Measurements from ENCODE around the gene MZB1.
"Not testable (repeated sequence)": the region's sequence is repeated elsewhere in the genome, so short reads cannot be mapped to it uniquely, and the experiment has no call there.

MZB1 gene

GRCh38 chr5:139391570-139392323, 2.0 kb upstream of the MZB1 start:
- DNase-seq, result no peak

- DNase-seq, result no peak
Observed at GRCh38 chr5:139390639-139391569, 1.2 kb upstream of the MZB1 start.

DNA sequence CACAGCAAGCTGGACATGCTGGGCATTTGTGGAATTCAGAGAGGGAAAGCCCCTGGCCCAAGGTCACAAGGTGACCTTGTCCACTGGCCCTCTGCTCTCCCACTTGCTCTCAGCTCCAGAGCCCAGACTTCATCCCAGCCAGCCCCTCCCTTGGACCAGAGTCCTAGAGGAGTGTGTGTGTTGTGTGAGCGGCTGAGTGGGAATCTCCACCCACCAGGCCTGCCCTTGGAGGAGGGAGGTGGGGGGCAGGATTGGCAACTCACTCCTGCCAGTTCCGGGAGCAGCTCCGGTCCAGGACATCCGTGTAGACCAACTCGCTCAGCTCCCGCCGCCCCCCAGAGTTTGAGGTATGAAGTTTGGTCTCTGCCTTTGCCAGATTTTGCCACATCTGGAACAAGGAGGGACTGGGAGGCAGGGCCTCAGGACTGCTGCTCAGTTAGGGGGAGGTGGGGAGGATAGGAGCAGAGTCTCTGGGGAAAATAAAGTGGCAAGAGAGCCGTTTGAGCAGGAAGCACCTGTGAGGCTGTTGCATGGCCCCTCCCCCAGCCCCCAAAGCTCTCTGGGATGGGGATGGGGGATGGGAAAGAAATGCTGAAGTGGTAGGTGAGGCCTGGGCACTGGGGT, 1.4 kb downstream of the MZB1 start:
- DNase-seq, result peak; percentile 65

- no peak for DNase-seq
Observed at GRCh38 chr5:139387611-139388197, 2.0 kb downstream of the MZB1 start.

GRCh38 chr5:139386956-139387355, 2.8 kb downstream of the MZB1 start:
- not testable (repeated sequence) for DNase-seq

GRCh38 chr5:139386050-139386438, 3.7 kb downstream of the MZB1 start:
- no peak for DNase-seq

- no peak for DNase-seq
Observed at GRCh38 chr5:139385061-139386049, 4.4 kb downstream of the MZB1 start.

- no peak for DNase-seq
Observed at GRCh38 chr5:139384591-139385051, 5.1 kb downstream of the MZB1 start.

DNA sequence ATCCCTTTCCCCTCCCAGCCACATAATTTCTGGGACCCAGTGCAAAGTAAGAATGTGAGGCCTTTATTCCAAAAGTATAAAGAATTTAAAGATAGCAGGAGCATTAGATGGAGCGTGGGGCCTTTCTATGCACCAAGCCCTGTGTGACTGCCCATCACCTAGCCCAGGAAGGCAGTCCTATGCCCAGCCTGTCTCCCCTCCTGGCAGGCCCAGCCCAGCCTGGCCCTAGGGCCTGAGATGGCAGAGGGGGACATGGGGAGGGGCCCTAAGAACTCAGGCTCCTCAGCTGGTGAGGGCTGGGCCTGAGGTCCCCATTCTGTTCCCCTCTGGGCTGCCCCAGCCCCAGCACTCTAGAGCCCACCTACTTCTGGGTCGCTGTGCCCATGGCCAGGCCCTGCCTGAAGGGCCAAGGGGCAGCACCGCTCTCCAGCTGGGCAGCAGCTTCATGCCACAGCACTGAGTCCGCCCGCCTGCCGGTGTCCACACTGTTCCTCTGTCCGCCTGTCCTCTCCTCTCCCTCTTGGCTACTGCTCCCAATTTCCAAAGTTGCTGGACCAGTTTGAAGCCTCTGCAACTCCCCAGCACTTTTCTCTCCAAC, 5.6 kb downstream of the MZB1 start:
- DNase-seq, result no peak

- DNase-seq, result no peak
Observed at GRCh38 chr5:139383275-139383992, 6.3 kb downstream of the MZB1 start, which contains the start of gene SLC23A1. TSS of gene SLC23A1 (minus strand) at chr5:139383297. CDS start at chr5:139383253, 44 bp downstream.

DNA sequence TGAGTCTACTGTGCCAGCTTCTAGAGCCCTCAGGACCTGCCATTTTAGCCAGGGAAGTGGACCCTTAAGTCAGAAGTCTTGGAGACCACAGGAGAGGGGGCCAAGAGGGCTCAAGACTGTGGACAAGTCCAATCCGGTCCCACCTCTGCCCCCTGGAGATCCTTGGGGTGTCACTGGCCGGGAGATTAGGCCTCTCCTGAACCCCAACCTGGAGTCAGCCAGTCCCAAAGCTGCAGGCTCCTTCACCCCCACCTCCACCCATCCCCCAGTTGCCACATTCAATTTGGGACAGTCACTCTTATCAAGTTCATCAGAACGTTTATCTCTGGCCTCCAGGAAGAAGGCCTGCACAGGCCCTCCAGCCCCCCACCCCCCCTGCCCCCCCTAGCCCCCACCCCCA, 6.9 kb downstream of the MZB1 start:
- DNase-seq, result no peak

DNA sequence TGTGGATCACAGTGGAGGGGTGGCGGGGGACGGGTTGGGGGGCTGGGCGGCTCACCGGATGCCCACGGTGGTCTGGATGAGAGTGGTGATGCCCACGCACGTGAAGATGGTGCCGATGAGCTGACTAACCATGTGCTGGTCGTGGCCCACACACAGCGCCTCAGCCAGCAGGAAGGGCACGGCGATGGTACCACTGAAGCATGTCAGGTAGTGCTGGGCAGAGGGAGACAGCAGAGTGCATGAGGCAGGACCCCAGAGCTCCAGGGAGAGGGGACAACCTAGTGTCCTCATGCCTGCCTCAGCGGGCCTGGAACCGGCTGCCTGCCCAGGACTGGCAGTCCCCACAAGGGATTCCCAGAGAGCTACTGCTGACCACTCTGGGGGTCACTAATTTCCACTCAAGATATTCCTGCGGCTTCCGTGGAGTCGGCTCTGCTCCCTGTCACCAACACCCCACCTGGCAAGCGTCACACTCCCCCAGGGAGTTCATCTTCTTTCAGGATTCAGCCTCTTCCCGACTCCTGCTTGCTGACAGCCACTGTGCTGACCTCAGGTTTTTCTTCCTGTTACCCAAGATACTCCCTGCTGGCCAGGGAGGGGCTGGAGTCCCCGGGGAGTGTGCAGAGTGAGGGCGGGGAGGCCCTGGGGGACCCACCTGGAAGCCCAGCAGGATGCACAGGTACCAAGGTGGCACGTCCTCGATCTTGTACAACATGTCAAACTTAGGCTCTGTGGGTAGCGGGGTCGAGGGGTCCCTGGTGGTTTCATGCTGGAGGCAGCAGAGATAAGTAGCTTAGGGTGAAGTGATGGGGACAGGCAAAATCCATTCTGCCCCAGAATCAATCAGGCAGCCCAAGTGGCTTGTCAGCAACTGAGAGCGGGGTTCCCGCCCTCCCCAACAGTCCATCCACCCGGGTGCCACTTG, 7.6 kb downstream of the MZB1 start:
- no peak for DNase-seq

DNA sequence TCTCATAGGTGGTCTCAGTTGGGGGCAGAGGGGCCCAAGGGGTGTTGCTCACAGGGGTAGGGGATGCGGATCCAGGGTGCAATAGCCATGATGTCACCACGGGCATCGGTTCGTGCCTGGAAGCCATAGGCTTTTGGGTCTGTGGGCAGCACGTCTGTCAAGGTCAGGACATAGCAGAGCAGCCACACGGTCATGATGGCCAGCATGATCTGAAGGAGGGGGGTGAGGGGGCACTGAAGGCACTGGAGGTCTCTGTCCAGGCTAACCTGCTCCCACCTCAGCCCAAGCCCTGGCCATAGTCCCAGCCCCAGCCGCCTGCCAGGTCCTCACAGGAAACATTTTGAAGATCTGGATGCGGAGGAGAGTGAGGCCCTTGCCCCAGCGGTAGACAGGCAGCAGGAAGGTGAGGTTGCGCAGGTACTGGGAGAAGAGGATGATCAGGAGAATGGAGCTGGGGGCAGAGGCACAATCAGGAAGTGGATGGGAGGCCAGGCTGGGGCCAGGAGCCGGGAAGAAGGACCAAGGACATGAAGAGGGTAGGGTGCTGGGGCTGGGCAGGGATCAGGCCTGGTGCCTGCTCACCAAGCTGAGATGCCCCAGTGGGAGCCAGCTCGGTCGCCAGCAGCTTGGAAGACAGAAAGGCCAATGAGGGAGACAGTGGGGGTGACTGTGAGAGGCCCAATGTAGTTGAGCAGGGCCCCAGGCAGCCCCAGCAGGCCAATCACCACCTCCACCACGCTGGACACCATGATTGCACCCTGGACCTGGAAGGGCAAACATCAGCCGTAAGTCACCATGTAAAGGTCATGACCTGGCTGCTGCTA, 9.9 kb downstream of the MZB1 start:
- DNase-seq, result no peak

GRCh38 chr5:139378941-139379361, 10.8 kb downstream of the MZB1 start:
- no peak for DNase-seq

DNA sequence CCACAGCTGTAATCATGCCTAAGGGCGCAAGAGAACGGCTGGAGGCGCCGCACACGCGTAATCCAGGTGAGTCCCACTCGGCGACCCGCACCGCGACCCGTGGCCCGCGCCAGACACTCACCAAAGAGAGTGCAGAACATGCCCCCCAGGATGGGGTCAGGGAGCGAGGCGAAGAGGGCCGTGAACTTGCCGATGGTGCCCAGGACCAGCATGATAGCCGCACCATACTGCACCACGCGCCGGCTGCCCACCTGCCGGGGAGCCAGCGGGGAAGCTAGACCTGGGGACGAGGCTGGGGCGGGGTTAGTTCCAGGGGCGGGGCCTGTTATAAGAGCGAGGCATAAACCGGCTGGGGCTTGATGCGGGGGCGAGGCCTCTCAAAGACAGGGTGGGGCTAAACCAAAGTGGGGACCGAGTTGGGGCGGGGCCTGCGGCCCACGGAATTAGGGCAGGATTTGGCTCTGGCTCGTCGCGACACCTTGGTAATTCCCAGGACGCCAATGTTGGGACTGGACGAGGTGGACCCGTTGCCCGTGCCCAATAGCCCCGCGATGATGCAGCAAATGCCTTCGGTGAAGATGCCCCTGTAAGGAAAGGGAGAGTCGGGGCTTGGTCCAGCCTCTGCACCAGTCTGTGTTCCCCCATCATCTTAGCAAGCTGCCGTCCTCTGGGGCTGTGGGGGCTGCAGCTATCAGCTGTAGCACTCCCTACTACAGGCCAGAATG, 11.4 kb downstream of the MZB1 start:
- DNase-seq, result no peak

GRCh38 chr5:139377226-139377625, 12.5 kb downstream of the MZB1 start:
- DNase-seq, result no peak

DNA sequence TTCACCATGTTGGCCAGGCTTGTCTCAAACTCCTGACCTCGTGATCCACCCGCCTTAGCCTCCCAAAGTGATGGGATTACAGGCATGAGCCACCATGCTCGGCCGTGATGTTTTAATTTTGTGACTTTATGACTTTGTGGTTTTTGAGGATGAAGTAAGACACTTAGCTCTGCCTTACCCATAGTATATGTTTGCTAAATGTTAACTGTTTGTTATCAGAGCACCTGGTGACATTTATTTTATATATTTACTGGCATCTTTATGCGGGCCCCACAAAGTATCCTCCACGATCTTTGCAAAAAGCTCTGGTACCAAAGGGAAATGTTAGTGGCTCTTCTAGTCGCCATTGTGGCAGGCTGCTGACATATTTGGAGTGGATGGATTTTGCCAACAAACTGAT, 13.3 kb downstream of the MZB1 start:
- DNase-seq, result no peak

- DNase-seq, result no peak
Observed at GRCh38 chr5:139374909-139375308, 14.8 kb downstream of the MZB1 start.
